Fibroblast of skin of left quadriceps (primary cell): ENCODE measurements around the gene ZDHHC8.

Source experiments
- DNase-seq, 2 experiments: peaks; one replicate each; pipeline ENCODE4 v3.0.0-alpha.2; 2013; ENCODE audit warnings: low read depth in 2 of 2

ZDHHC8 gene

GRCh38 chr22:20113551-20114310, 17.9 kb upstream of the ZDHHC8 start:
- DNase-seq, result no peak

DNA sequence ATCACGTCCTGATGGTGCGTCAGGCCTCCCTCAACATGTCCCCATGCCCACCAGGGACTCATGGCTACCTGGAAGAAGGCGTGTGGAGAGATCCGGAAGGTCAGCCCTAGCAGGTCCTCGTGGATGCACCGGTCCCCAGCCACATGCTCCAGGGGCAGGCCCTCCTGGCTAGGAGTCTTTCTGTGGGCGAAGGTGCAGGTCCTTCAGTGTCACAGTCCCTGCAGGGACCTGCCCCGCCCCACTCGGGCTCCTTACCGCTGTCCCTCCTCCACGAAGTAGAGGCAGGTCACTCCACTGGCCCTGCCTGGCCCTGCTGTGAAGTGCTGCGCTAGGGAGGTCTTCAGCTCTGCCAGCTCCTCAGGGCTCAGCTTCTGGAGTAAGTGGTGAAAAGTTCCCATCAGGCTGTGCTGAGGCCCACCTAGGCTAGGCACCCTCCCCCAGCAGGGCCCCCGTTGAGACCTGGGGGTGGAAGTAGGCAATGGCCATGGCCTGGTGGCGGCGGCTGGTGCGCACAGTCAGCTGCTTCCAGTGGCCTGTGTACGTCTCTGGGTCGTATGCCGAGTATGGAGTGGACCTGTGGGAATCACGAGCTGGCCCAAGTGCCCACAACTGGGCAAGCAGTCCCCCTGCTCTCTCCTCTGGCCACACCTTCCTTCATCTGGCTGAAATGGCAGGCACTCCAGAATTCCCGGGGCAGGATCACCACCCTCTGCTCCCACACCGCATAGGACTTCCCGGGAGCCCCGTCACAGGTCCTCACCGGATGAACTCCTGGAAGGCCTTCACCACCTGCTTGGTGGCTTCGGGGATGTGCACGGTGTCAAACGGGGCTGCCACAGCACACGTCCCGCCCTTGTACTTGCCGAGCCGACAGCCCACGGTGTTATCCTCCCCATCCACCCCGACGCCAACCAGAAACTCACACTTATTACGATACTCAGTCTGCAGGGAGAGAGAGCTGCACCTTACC, 16.8 kb upstream of the ZDHHC8 start:
- no peak for DNase-seq

- no peak for DNase-seq
These were observed 15.8 kb upstream of the ZDHHC8 start, which contains the start of gene RANBP1 for GRCh38 chr22:20115691-20116375. RANBP1 (plus strand) TSS chr22:20116104; CDS start chr22:20116185, 81 bp downstream.

GRCh38 chr22:20116376-20116950, 15.1 kb upstream of the ZDHHC8 start:
- no peak for DNase-seq

GRCh38 chr22:20116951-20117632, 14.5 kb upstream of the ZDHHC8 start, which contains the start of gene TRMT2A:
TRMT2A (minus strand) TSS chr22:20117226; CDS start chr22:20116906, 320 bp downstream.
- DNase-seq, result peak; percentile 96 to 97

GRCh38 chr22:20117633-20118299, 13.8 kb upstream of the ZDHHC8 start:
- no peak for DNase-seq

DNA sequence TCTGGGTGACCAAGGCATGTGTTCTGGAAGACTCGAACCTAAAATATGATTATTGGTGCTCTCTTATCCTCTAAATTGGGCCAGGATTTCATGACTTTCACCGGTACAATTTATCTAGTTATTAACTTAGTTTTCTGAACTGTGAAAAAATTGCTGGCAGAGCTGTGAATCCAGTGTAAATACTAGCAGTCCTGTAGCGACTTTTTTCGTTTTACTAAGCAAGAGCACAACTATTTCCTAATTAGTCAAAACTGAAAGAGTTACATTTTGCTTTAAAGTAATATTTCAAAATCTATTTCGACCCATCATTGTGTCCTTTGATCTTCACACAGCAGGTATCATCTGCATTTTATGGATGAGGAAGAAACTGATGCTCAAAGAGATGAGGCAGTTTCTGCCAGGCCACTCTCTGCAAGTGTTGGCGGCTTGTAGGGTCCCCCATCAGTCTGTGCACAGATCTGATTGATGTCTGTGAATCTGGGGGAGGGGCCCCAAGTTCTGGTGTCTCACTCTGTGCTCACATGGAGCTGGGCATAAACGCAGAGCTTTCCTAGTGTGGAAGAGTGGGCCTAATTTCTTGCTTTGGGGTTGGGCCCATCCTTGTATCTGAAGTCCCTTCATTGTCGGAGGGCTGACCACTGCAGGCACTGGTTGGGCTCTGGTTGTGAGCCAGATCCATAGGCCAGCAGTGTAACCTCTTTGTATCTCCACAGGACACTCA, 13.1 kb upstream of the ZDHHC8 start:
- no peak for DNase-seq

DNA sequence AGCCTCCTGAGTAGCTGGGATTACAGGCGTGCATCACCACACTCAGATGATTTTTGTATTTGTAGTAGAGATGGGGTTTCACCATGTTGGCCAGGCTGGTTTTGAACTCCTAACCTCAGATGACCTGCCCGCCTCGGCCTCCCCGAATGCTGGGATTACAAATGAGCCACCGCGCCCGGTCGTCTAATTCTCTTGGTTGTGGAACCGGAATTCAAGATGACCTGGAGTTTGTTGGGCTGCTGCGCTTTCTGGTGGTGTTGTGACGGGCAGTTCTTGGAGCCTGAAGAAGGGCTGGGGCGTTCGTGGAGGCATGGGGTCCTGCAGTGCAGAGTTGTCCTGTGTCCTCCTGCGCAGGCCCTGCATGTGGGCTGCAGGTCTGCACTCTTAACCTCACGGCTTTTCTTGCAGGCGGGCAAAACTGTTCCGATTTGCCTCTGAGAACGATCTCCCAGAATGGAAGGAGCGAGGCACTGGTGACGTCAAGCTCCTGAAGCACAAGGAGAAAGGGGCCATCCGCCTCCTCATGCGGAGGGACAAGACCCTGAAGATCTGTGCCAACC, 9.7 kb upstream of the ZDHHC8 start:
- no peak for DNase-seq

DNA sequence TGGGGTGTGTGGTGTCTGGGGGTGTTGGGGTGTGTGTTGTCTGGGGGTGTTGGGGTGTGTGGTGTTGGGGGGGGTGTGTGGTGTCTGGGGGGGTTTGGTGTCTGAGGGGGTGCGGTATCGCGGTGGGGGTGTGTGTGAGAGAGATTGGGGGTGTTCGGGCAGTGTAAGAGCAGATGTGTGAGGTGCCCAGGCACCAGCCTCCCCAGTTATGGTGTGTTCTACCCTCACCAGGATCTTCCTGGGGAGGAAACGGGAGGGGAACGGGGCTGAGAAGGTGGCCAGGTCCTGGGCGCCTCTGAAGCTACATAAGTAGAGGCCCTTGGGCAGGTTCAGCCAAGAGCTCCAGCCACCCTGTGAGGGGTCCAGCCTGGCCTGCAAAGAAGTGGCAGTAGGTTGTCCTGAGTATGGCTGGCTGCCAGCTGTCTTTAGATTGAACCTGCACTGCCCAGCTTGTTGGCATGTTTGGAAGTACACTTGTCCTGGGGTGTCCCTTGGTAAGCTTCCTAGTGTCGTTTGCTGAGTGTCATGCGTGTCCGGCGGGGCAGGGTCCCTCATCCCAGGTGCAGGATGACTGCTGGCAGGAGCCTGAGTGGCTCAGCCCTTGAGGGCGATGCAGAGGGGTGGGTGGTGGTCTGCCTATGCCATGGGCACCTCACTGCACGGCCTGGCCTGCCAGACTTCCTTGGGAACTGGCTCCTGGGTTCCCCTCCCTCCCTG, 8.1 kb upstream of the ZDHHC8 start:
- no peak for DNase-seq

GRCh38 chr22:20124083-20124787, 7.4 kb upstream of the ZDHHC8 start:
- no peak for DNase-seq

GRCh38 chr22:20125201-20126174, 6.1 kb upstream of the ZDHHC8 start:
- no peak for DNase-seq

DNA sequence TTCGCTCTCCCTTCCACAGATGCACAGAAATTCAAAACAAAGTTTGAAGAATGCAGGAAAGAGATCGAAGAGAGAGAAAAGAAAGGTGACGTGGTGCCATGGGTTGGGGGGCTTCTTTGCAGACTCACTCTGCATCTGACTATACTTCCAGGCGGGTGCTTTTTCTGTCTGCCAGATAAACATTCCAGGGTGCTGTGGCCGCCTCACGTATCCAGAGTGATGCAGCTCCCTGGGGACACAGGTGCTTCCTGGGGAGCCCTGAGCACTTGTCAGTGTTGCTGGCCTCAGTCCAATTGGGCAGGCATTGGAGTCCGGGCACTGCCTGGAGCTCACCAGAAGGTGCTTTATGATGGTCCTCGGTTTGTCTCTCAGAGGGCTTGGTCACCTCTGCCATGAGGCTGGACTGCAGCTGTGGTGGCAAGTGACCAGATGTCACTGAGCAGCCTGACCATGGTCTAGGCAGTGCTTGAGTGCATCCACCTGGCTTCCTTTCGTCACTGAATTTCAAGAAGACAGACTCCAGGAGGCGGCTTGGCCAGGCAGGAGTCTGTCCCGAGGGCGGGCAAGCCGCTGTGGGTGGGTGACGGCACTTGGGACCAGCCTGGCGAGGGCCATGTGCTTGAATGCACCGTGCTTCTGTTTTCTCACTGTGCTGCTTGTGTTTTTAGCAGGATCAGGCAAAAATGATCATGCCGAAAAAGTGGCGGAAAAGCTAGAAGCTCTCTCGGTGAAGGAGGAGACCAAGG, 5.1 kb upstream of the ZDHHC8 start:
- DNase-seq, result no peak

GRCh38 chr22:20127318-20127868, 4.2 kb upstream of the ZDHHC8 start:
- no peak for DNase-seq

- no peak for DNase-seq
These were observed 3.6 kb upstream of the ZDHHC8 start for GRCh38 chr22:20127869-20128618.

DNA sequence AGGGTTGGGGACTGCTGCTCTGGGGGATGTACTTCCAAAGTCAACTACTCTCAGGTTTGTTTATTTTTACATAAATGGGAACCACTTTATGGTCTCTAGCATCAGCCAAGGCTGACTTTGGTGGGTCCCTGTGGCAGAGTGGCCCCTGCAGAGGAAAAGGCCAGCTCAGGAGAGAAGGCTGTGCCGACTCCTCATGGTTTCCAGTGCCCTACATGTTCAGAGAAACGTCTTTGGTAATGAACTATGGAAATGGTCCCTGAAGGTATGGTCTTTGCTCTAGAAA, 3.0 kb upstream of the ZDHHC8 start:
- no peak for DNase-seq
